Right renal pelvis (tissue), 4 donors: ENCODE data around the gene VPS37C. TPM values are rescaled to one million over a fixed set of nuclear protein-coding genes. Genes with fewer than 3 reads are reported as not detected.

Experiments used
- DNase-seq, 4 donors: peaks; one replicate each; pipeline ENCODE4 v3.0.0-alpha.2; 2013; ENCODE audit warnings: low read depth in 4 of 4, low spot score in 3 of 4, missing footprints in 1 of 4
- polyA plus RNA-seq, 4 donors: library from polyadenylated mRNA; unstranded; fragments of 120-200 nt; gene quantifications; one replicate each; pipeline ENCODE4 v1.2.1, GENCODE V29; 2013; ENCODE audit not compliant: insufficient read length in 4 of 4

The VPS37C gene
- polyA plus RNA-seq, 4 donors, result 18.2 to 21.9 (median 19.3) TPM

GRCh38 chr11:61134801-61135257 is 26.4 kb downstream of the VPS37C start:
- DNase-seq, result no peak

- no peak for DNase-seq
These were observed 27.1 kb downstream of the VPS37C start for GRCh38 chr11:61133956-61134662.

GRCh38 chr11:61133145-61133544 is 28.1 kb downstream of the VPS37C start:
- DNase-seq, result no peak

- no peak for DNase-seq
These were observed 28.6 kb downstream of the VPS37C start for GRCh38 chr11:61132646-61133045.

- DNase-seq, result no peak
These were observed 29.1 kb downstream of the VPS37C start for GRCh38 chr11:61131998-61132555.

GRCh38 chr11:61131586-61131985 is 29.6 kb downstream of the VPS37C start:
- no peak for DNase-seq

GRCh38 chr11:61131186-61131585 is 30.0 kb downstream of the VPS37C start:
- no peak for DNase-seq

GRCh38 chr11:61129639-61130523 is 31.3 kb downstream of the VPS37C start:
- DNase-seq, result peak; percentile 81 to 90 (median 85)

- DNase-seq, result no peak
These were observed 32.1 kb downstream of the VPS37C start for GRCh38 chr11:61128947-61129638.

- DNase-seq, result no peak
These were observed 33.2 kb downstream of the VPS37C start for GRCh38 chr11:61127991-61128390.

- no peak for DNase-seq
These were observed 35.0 kb downstream of the VPS37C start for GRCh38 chr11:61126256-61126655.

GRCh38 chr11:61125310-61125684 is 35.9 kb downstream of the VPS37C start:
- no peak for DNase-seq

- no peak for DNase-seq
These were observed 36.5 kb downstream of the VPS37C start for GRCh38 chr11:61124574-61125309.

- no peak for DNase-seq
These were observed 37.3 kb downstream of the VPS37C start for GRCh38 chr11:61123775-61124571.

- DNase-seq, result no peak
These were observed 38.5 kb downstream of the VPS37C start for GRCh38 chr11:61122761-61123160.

- no peak for DNase-seq
These were observed 39.3 kb downstream of the VPS37C start for GRCh38 chr11:61121917-61122316.

GRCh38 chr11:61121192-61121831 is 39.9 kb downstream of the VPS37C start:
- DNase-seq, result no peak

GRCh38 chr11:61120706-61121191 is 40.5 kb downstream of the VPS37C start:
- DNase-seq, result no peak
